HepG2 (cell line): ENCODE measurements around the gene GOLGA8B. TPM values are rescaled to one million over a fixed set of nuclear protein-coding genes. Genes with fewer than 3 reads are reported as not detected.

ENCODE experiments used
- ATAC-seq: fragments of 200-7000 bp; cut with Tn5 transposase; 3 replicates; pipeline ENCODE4 v1.9.1; 2020; ENCODE audit warnings: mild to moderate bottlenecking, moderate library complexity
- BruUV-seq: library from RNA; stranded (reverse); fragments of 400-500 nt; replicated peaks from 2 replicates; lab custom pipeline; 2021; lab: Mats Ljungman, UMichigan
- CTCF ChIA-PET: fragments of 300-600 bp; formaldehyde crosslinking; extraction: SDS; loops from one replicate; lab custom pipeline; 2021; ENCODE audit warnings: low total read pairs, inconsistent platforms, low intra/inter-chr PET ratio; lab: Yijun Ruan, JAX
- POLR2A ChIA-PET: fragments of 350-600 bp; sonication (Branson Sonifier 250); formaldehyde crosslinking; loops from one replicate; lab custom pipeline; 2020; ENCODE audit warnings: antibody characterized with exemption, inconsistent platforms; lab: Yijun Ruan, JAX
- DNase-seq: peaks from one replicate; pipeline ENCODE4 v3.0.0-alpha.2; 2015; ENCODE audit warnings: low spot score
- FAIRE-seq: peaks from 3 replicates; lab custom pipeline; 2011; peaks lifted over from hg19 to GRCh38; lab: Jason Lieb, UNC
- H2AFZ ChIP-seq: one replicate; pipeline ENCODE4 v1.6.1; 2011; ENCODE audit warnings: low read length, inconsistent platforms
- H3K27ac ChIP-seq: fragments of 300-600 bp; 3 replicates; pipeline ENCODE4 v1.8.0; 2011; ENCODE audit warnings: mixed run types, mild to moderate bottlenecking, mixed read lengths, low read length, inconsistent platforms; ENCODE audit not compliant: insufficient read depth; ENCODE audit errors: extremely low read length
- H3K27me3 ChIP-seq, 2 experiments: fragments of 200-600 bp in 1 of 2; 2 replicates in 1 of 2; 3 replicates in 1 of 2; pipeline versions ENCODE4 v1.6.0 to v1.8.0; 2011; ENCODE audit warnings: low read length in 2 of 2, mild to moderate bottlenecking in 2 of 2, moderate library complexity in 2 of 2, inconsistent platforms in 1 of 2; ENCODE audit not compliant: insufficient read depth in 2 of 2, control insufficient read depth in 1 of 2
- H3K36me3 ChIP-seq, 2 experiments: fragments of 200-600 bp in 1 of 2; replicated peaks in 1 of 2; 2 replicates in 1 of 2; 3 replicates in 1 of 2; pipeline versions ENCODE4 v1.5.1 to v1.8.0; 2011; ENCODE audit warnings: low read length in 2 of 2, inconsistent platforms in 1 of 2; ENCODE audit not compliant: insufficient read depth in 2 of 2, control insufficient read depth in 1 of 2
- H3K4me1 ChIP-seq: 2 replicates; pipeline ENCODE4 v1.5.1; 2012; ENCODE audit warnings: low read length, inconsistent platforms; ENCODE audit not compliant: insufficient read depth
- H3K4me2 ChIP-seq: 2 replicates; pipeline ENCODE4 v1.6.0; 2011; ENCODE audit warnings: low read depth, low read length, inconsistent platforms
- H3K4me3 ChIP-seq, 3 experiments: fragments of 200-600 bp in 1 of 3; sonication (generic), shearing (Covaris generic) in 1 of 3; replicated peaks in 1 of 3; 2 replicates each; pipeline ENCODE4 v1.5.1; 2011 to 2016; ENCODE audit warnings: low read length in 3 of 3, inconsistent platforms in 2 of 3, low read depth in 2 of 3, mild to moderate bottlenecking in 2 of 3, control low read depth in 1 of 3, mixed read lengths in 1 of 3; ENCODE audit not compliant: insufficient read depth in 1 of 3
- H3K79me2 ChIP-seq: one replicate; pipeline ENCODE4 v1.6.1; 2011; ENCODE audit warnings: low read length, inconsistent platforms; ENCODE audit not compliant: insufficient read depth
- H3K9ac ChIP-seq: 2 replicates; pipeline ENCODE4 v1.6.0; 2011; ENCODE audit warnings: mild to moderate bottlenecking, low read depth, low read length, inconsistent platforms; ENCODE audit not compliant: insufficient read depth
- H3K9me3 ChIP-seq: 2 replicates; pipeline ENCODE4 v1.5.1; 2012; ENCODE audit warnings: mild to moderate bottlenecking, low read length
- H4K20me1 ChIP-seq: 2 replicates; pipeline ENCODE4 v1.6.0; 2011; ENCODE audit warnings: inconsistent platforms, mild to moderate bottlenecking, low read length, moderate library complexity; ENCODE audit not compliant: insufficient read depth
- ARNT2 ChIP-seq: sonication (generic); formaldehyde crosslinking; IDR thresholded peaks from 2 replicates; pipeline ENCODE4 v1.8.0; 2022; ENCODE audit warnings: mild to moderate bottlenecking, low read depth, missing genetic modification reagents, moderate library complexity
- GABPB1 ChIP-seq: IDR thresholded peaks from 2 replicates; pipeline ENCODE4 v1.6.1; 2016; ENCODE audit warnings: mild to moderate bottlenecking, missing genetic modification reagents, moderate library complexity, missing compliant biosample characterization
- HMG20A ChIP-seq: IDR thresholded peaks from 2 replicates; pipeline ENCODE4 v1.6.1; 2016; ENCODE audit warnings: borderline replicate concordance
- KLF11 ChIP-seq: IDR thresholded peaks from 2 replicates; pipeline ENCODE4 v1.6.1; 2016; ENCODE audit warnings: missing compliant biosample characterization
- MLLT10 ChIP-seq: sonication (generic); formaldehyde crosslinking; IDR thresholded peaks from 2 replicates; pipeline ENCODE4 v1.4.0; 2020; ENCODE audit warnings: missing genetic modification reagents
- YEATS2 ChIP-seq: sonication (generic); formaldehyde crosslinking; IDR thresholded peaks from 2 replicates; pipeline ENCODE4 v1.4.0; 2020; ENCODE audit warnings: missing genetic modification reagents, borderline replicate concordance
- ZFP90 ChIP-seq: sonication (generic); formaldehyde crosslinking; IDR thresholded peaks from 2 replicates; pipeline ENCODE4 v1.8.0; 2022; ENCODE audit warnings: missing genetic modification reagents, mild to moderate bottlenecking, inconsistent platforms, borderline replicate concordance
- ZNF260 ChIP-seq: sonication (generic); formaldehyde crosslinking; IDR thresholded peaks from 2 replicates; pipeline ENCODE4 v1.4.0; 2020; ENCODE audit warnings: missing genetic modification reagents, low read depth, mild to moderate bottlenecking, borderline replicate concordance
- ZNF780A ChIP-seq: sonication (generic); formaldehyde crosslinking; IDR thresholded peaks from 2 replicates; pipeline ENCODE4 v1.8.0; 2022; ENCODE audit warnings: mild to moderate bottlenecking, missing genetic modification reagents, moderate library complexity
- in situ Hi-C: cut with HindIII; loops from 2 replicates; pipeline ENCODE4 v1.10.0; 2017; ENCODE audit warnings: low pct_unique_long_range_greater_than_20kb; ENCODE audit not compliant: extremely low pct_ligation_motif_present
- intact Hi-C: fragments of 100-400 bp; cut with micrococcal nuclease; formaldehyde crosslinking; loops from one replicate; pipeline ENCODE4 v1.10.0; 2022; ENCODE audit not compliant: unreplicated experiment
- polyA plus RNA-seq, 8 experiments: library from polyadenylated mRNA; depleted of rRNA in 3 of 8; stranded (reverse) in 7 of 8; unstranded in 1 of 8; fragments of >200 nt; fragmentation: Illumina TruSeq in 4 of 8; extraction: Trizol in 4 of 8; gene quantifications; 2 replicates each; pipeline versions ENCODE4 v1.2.1 to v1.2.3, GENCODE V29; 2011 to 2016; ENCODE audit warnings: low read depth in 4 of 8, missing spikeins in 1 of 8, mixed read lengths in 1 of 8; ENCODE audit not compliant: insufficient read depth in 1 of 8
- total RNA-seq, 5 experiments: library from RNA; depleted of rRNA; stranded (reverse); fragments of >200 nt; fragmentation: Illumina TruSeq; extraction: Trizol; gene quantifications; 2 replicates each; pipeline ENCODE4 v1.2.3, GENCODE V29; 2016; ENCODE audit warnings: low read depth in 1 of 5
- TF ChIP-seq, protein P1 (sequence below): IDR thresholded peaks from 2 replicates; pipeline ENCODE4 v1.6.1; 2016; ENCODE audit warnings: control low read depth
- TF ChIP-seq, protein P2 (sequence below): sonication (generic); formaldehyde crosslinking; IDR thresholded peaks from 2 replicates; pipeline ENCODE4 v1.8.1; 2023; ENCODE audit warnings: mild to moderate bottlenecking, missing genetic modification reagents
- TF ChIP-seq, protein P3 (sequence below): IDR thresholded peaks from 2 replicates; pipeline ENCODE4 v1.6.1; 2016; ENCODE audit warnings: missing compliant biosample characterization, missing genetic modification reagents, borderline replicate concordance
- TF ChIP-seq, protein P4 (sequence below): sonication (generic); formaldehyde crosslinking; IDR thresholded peaks from 2 replicates; pipeline ENCODE4 v1.4.0; 2020; ENCODE audit warnings: missing genetic modification reagents, borderline replicate concordance

The GOLGA8B gene
- total and polyA plus RNA-seq, 2 of the 13 experiments (the other 11 are each of a cell fraction or from before 2014, with no cell fraction given) = 38.8 to 89.0 TPM

DNA sequence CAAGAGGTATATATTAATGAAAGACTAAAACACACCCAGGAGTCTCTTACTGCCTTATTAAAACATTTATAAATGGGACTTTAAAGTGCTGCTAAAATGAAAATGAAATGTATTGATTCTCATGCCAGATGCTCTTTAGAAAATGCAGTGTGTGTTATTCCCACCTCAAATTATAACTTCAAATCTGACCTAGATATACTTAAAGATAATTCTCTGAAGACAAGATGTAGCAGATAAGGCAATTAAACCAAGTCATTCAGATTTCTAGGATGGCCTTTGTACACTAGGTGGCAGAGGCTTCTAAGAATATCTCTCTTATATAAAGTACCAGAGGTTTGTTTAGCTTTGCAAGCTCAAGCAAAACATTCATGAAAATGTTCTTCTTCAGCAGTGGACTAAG, 26.9 kb upstream of the GOLGA8B start:
- H4K20me1 ChIP-seq = no peaks in the 10 kb centered on the region
- FAIRE-seq (no peak), DNase-seq (no peak), ATAC-seq (no peak)
- in situ Hi-C loops (no loop called here), intact Hi-C loops (no loop called here)
- no peaks in the 10 kb centered on the region for H3K9me3 ChIP-seq
- H3K79me2 ChIP-seq = no peaks in the 10 kb centered on the region
- H3K27me3 ChIP-seq = peaks cover 0 to 6% of the 10 kb centered on the region in 2 experiments; a peak in 1 of 5 replicates
- H2AFZ ChIP-seq = no peak overlapping the region
- no peak overlapping the region for H3K27ac ChIP-seq
- BruUV-seq = no TSS peak
- ChIA-PET POLR2A (no interaction called here), CTCF (no interaction called here)
- no peak for TF ChIP-seq GABPB1 (CRISPR knock-in tag)
- TF ChIP-seq, protein P1, sequence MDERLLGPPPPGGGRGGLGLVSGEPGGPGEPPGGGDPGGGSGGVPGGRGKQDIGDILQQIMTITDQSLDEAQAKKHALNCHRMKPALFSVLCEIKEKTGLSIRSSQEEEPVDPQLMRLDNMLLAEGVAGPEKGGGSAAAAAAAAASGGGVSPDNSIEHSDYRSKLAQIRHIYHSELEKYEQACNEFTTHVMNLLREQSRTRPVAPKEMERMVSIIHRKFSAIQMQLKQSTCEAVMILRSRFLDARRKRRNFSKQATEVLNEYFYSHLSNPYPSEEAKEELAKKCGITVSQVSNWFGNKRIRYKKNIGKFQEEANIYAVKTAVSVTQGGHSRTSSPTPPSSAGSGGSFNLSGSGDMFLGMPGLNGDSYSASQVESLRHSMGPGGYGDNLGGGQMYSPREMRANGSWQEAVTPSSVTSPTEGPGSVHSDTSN (CRISPR knock-in tag) = no peak
- TF ChIP-seq MLLT10 (CRISPR knock-in tag) = no peak
- TF ChIP-seq ZFP90 = no peak
- TF ChIP-seq, protein P2, sequence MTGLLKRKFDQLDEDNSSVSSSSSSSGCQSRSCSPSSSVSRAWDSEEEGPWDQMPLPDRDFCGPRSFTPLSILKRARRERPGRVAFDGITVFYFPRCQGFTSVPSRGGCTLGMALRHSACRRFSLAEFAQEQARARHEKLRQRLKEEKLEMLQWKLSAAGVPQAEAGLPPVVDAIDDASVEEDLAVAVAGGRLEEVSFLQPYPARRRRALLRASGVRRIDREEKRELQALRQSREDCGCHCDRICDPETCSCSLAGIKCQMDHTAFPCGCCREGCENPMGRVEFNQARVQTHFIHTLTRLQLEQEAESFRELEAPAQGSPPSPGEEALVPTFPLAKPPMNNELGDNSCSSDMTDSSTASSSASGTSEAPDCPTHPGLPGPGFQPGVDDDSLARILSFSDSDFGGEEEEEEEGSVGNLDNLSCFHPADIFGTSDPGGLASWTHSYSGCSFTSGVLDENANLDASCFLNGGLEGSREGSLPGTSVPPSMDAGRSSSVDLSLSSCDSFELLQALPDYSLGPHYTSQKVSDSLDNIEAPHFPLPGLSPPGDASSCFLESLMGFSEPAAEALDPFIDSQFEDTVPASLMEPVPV (CRISPR knock-in tag) = no peak
- TF ChIP-seq, protein P3, sequence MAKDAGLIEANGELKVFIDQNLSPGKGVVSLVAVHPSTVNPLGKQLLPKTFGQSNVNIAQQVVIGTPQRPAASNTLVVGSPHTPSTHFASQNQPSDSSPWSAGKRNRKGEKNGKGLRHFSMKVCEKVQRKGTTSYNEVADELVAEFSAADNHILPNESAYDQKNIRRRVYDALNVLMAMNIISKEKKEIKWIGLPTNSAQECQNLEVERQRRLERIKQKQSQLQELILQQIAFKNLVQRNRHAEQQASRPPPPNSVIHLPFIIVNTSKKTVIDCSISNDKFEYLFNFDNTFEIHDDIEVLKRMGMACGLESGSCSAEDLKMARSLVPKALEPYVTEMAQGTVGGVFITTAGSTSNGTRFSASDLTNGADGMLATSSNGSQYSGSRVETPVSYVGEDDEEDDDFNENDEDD (CRISPR knock-in tag) = no peak
- TF ChIP-seq, protein P4, sequence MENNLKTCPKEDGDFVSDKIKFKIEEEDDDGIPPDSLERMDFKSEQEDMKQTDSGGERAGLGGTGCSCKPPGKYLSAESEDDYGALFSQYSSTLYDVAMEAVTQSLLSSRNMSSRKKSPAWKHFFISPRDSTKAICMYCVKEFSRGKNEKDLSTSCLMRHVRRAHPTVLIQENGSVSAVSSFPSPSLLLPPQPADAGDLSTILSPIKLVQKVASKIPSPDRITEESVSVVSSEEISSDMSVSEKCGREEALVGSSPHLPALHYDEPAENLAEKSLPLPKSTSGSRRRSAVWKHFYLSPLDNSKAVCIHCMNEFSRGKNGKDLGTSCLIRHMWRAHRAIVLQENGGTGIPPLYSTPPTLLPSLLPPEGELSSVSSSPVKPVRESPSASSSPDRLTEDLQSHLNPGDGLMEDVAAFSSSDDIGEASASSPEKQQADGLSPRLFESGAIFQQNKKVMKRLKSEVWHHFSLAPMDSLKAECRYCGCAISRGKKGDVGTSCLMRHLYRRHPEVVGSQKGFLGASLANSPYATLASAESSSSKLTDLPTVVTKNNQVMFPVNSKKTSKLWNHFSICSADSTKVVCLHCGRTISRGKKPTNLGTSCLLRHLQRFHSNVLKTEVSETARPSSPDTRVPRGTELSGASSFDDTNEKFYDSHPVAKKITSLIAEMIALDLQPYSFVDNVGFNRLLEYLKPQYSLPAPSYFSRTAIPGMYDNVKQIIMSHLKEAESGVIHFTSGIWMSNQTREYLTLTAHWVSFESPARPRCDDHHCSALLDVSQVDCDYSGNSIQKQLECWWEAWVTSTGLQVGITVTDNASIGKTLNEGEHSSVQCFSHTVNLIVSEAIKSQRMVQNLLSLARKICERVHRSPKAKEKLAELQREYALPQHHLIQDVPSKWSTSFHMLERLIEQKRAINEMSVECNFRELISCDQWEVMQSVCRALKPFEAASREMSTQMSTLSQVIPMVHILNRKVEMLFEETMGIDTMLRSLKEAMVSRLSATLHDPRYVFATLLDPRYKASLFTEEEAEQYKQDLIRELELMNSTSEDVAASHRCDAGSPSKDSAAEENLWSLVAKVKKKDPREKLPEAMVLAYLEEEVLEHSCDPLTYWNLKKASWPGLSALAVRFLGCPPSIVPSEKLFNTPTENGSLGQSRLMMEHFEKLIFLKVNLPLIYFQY = no peak
- no peak for TF ChIP-seq ZNF780A (CRISPR knock-in tag)
- TF ChIP-seq YEATS2 (CRISPR knock-in tag) = no peak
- no peak for TF ChIP-seq ZNF260 (CRISPR knock-in tag)
- no peak for TF ChIP-seq KLF11 (CRISPR knock-in tag)
- no peak for TF ChIP-seq ARNT2 (CRISPR knock-in tag)
- no peak for TF ChIP-seq HMG20A (CRISPR knock-in tag)
- H3K9ac ChIP-seq = no peak overlapping the region
- H3K4me2 ChIP-seq = no peak overlapping the region
- H3K36me3 ChIP-seq = no peaks in the 10 kb centered on the region
- no peak overlapping the region for H3K4me3 ChIP-seq
- no peaks in the 10 kb centered on the region for H3K4me1 ChIP-seq
